DMS 273 (cell line): ENCODE measurements around the gene TBC1D3B.
"Not testable (repeated sequence)": the region's sequence is repeated elsewhere in the genome, so short reads cannot be mapped to it uniquely, and the experiment has no call there.

Experiments used
- DNase-seq: peaks from one replicate; lab custom pipeline; 2025; ENCODE audit not compliant: unreplicated experiment; lab: John Stamatoyannopoulos, UW

Gene TBC1D3B

DNA sequence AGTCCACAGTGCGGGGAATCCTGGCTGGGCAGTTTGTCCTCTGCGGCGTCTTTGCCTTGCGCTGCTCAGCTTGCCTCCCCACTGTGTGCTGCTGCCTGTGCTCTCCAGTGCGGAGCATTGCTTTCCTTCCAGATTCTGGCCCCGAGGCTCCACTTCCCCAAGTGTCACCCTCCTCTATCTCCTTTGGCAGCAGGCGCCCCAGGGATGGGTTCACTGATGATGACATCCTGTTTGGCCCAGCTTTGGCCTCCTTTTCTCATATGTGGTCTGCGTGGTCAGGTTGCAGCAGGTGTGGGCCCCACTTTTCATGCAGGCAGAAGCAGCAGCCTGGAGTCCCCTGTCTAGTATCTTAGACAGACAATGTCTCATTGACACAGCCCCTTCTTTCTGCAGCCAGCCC lies 25.1 kb upstream of the TBC1D3B start:
- not testable (repeated sequence) for DNase-seq

DNA sequence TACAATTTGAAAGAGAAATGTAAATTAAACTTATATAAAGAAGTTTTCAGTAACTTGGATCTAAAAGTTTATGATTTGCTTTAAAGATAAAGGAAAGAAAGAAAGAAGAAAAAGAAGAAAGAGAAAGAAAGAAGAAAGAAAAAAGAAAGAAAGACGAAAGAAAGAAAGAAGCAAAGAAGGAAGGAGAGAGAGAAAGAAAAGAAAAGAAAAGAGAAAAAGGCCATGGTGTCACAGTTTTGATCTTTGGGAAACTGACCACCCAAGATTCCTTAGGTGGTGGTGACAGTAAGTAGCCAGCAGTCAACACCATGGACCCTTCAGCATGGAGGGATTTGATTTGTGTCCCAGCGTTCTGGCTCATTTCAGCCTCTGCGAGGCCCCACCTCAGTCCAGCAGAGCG lies 24.7 kb upstream of the TBC1D3B start:
- DNase-seq: not testable (repeated sequence)

GRCh38 chr17:36198831-36199465 lies 22.5 kb upstream of the TBC1D3B start:
- DNase-seq: no peak

DNA sequence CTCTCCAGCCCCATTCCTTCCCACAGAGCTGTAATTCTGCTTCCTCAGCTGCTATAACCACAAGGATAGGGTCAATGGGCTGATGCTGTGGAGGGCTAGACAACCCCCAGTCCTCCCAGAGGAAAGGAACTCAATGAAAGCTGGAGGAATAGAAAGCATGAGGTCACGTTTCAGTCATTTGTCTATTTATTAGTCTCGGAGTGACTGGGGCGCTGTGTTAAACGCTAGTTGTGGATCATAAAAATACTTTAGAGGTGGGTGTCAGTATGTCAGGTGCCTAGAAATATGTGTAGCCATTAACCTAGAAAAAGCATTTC lies 20.9 kb upstream of the TBC1D3B start:
- DNase-seq: no peak

GRCh38 chr17:36196131-36196486 lies 19.7 kb upstream of the TBC1D3B start:
- DNase-seq: no peak

- DNase-seq: no peak
Measured at GRCh38 chr17:36195434-36196130, 19.1 kb upstream of the TBC1D3B start.

- DNase-seq: not testable (repeated sequence)
Measured at GRCh38 chr17:36194832-36195433, 18.5 kb upstream of the TBC1D3B start.

- not testable (repeated sequence) for DNase-seq
Measured at GRCh38 chr17:36194147-36194831, 17.9 kb upstream of the TBC1D3B start.

- no peak for DNase-seq
Measured at GRCh38 chr17:36193216-36193775, 16.9 kb upstream of the TBC1D3B start.

- DNase-seq: not testable (repeated sequence)
Measured at GRCh38 chr17:36190549-36191330, 14.3 kb upstream of the TBC1D3B start.

DNA sequence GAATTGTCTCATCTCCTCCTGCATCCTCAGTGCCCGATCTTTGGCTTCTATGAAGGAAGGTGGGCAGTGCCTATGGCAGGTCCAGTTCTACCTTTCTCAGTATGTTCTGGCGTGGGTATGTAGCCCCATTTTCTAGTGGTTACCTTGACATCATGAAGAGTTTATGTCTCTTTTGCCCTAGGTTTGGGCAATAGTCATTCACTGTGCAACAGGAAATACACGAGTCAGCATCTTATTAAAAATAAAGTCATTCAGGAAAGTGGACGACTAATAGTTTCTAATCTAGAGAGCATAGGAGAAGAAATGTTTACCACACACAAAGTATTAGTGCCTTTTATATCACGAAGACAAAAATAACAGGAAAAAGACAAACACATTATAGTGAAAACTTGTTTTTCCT lies 13.6 kb upstream of the TBC1D3B start:
- DNase-seq: not testable (repeated sequence)

GRCh38 chr17:36188891-36189306 lies 12.5 kb upstream of the TBC1D3B start:
- DNase-seq: no peak

DNA sequence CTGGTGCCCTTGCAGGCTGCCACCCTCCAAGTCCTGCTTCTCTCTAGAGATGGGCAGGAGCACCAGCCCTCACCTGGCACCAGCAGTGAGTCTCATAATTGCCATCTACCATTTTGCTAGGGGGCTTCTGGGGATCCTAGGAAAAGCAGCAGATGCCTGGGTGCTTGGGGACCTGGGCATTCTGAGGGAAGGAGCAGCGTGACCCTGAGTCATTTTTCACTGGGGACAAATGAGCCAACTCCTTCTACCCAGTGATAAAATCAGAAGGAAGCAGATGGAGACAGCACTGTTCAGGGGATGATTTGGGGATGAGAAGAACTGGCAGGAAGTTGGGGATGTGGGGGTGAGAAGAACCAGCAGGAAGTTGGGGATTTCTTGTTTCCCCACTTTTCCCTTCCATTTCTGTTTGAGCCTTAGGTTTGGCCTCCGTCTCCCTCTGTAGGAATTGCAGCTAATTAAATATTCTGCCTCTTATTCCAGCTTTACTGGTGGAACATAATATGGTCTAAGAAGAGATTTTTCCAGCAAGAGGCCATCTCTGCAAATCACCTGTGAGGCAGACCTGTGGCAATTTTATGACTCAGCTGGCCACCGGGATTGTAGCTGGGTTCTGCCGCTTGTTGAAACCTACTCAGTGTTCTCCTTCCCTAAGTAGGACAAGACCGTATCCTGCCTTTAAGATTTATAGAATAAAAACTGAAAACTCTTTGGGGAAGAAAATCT lies 11.7 kb upstream of the TBC1D3B start:
- not testable (repeated sequence) for DNase-seq

GRCh38 chr17:36186810-36187763 lies 10.7 kb upstream of the TBC1D3B start:
- not testable (repeated sequence) for DNase-seq

GRCh38 chr17:36185416-36185815 lies 9.0 kb upstream of the TBC1D3B start:
- DNase-seq: no peak

DNA sequence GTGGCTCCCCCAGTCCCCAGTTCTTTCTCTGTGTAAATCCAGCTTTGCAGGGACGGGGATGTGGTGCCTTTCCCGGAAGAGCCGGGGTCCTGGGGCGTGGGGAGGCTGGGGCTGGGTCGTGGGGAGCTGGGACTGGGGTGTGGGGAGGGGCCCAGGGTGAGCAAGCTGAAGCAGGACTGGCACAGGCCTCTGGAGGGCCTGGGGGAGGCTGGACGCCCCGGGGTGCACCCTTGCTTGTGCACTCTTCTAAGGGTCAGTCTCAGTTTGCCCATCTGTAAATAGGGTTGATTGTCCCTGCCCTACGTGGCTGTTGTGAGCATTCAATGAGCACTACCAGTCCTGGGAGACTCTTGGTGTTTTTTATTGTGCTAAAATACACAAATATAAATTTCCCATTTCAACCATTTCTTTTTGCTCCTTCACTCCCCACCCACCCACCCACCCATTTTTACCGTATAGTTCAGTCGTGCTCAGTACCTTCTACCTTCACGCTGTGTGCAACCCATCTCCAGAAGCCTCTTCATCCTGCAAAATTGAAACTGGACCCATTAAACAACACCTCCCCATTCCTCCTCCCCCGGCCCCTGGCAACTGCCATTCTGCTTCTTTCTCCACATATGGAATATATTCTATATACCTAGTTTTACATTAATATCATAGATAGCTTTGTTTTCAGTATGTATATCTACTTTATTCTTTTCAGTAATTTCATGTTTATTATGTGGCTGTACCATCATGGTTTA lies 7.8 kb upstream of the TBC1D3B start:
- no peak for DNase-seq

DNA sequence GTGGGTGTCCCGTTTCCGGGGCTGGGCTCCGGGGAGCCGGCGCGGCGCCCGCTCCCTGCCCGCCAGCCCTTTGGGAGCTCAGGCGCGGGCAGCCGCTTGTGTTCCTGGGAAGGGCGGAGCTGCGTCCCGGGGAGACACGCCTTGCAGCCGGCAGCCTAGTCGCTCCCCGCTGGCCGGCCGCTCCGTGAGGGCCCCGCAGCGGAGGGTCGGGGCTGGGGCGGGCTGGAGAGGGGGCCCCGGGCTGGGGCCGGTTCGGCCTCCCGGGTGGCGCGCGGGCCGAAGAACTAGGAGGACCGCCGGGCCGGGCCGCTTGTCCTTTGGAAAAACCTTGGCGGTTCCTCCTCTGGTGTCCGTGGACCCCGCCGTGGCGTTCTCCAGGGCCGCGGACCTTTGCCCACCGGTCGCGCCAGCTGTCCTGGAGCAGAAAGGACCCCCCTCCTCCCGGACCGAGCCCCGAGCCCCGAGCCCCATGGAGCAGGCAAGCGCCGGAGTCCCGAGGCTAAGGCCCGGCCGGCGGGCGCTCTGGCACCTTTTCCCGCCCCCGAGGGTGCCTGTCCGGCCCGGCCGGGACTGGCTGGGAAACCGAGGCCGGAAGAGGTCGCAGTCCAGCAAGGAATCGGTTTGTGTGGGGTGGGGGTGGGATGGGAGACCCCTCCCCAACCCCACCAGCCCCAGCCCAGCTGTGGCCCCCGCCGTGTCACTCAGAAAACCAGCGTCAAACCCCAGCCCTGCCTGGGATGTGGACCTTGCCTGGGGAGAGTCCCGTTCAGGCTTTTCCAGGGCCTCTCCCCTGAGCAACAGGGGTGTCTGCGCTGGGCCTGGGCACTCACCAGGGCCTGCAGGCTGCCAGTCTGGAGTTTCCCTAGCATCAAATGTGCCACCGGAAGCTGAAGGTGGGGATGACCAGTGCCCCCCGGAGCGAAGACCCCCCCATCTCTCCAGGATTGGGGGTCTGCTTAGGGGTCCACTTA lies 6.8 kb upstream of the TBC1D3B start:
- DNase-seq: peak; percentile 69
